ENCODE measurements around the gene EFNA4.

DNA sequence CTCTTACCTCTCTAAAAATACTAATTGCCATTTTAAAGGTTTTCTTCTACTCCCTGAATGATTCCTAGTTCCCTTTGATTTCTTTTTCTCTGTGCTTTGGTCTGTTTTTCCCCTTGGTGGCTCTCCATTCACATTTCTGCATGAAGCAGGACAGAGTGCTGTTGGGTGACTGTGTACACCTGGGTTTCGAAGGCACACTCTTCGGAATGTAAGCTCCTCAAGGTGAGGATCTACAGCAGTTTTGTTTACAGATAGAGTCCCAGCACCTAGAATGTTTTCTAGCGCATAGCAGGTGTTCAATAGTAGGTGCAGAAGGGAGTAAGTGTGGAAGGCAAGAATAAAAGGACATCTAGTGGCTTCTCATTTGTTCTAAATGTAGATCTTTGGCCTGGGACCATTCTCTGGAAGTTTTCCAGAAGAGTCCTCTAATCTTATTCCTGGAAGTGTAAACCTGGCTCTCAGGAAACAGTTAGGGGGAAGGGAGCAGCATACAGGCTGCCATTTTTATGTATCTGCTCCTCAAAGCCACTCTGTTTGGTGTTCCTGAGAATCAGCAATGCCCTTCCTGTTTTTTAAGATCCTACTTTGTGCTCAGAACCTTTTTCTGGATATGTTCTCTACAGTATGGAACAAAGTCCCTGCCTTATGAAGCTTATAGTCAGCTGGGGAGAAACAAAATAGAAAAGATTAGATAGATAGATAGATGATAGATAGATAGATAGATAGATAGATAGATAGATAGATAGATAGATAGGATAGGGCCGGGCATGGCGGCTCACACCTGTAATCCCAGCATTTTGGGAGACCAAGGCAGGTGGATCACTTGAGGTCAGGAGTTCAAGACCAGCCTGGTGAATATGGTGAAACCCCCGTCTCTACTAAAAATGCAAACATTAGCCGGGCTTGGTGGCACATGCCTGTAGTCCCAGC lies 41.3 kb downstream of the EFNA4 start:
- TF ChIP-seq CTCF (IDR thresholded peaks at IDR 0.05): no peak
- TF ChIP-seq POLR2AphosphoS5 (IDR thresholded peaks at IDR 0.05; ENCODE audit: low read depth, low read length): no peak
